GM21367 (cell line): ENCODE results near the gene MRC1.
"Not testable (repeated sequence)": the region's sequence is repeated elsewhere in the genome, so short reads cannot be mapped to it uniquely, and the experiment has no call there.

Experiments used
- ATAC-seq: cut with Tn5 transposase; IDR thresholded peaks from one replicate; pipeline ENCODE4 v1.9.1; 2021; ENCODE audit not compliant: unreplicated experiment

The MRC1 gene

DNA sequence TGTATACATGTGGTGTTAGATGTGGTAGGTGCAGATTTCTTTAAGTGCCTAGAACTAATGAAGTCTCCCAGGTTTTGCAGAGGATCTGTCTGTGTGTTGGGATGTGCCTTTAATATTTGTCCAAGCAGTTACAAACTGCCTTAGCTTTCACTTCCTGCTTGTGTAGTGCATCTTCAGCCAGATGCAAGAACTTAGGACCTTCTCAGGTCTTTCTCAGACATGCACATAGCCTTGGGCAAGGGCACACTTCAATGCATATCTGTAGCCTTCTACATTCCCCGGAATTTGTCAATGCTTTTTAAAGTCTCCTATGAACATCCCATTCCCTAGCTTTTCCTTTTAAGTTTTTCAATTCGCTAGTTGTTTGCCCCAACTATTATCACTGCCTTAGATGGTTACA lies 95.4 kb downstream of the MRC1 start:
- ATAC-seq: no peak

DNA sequence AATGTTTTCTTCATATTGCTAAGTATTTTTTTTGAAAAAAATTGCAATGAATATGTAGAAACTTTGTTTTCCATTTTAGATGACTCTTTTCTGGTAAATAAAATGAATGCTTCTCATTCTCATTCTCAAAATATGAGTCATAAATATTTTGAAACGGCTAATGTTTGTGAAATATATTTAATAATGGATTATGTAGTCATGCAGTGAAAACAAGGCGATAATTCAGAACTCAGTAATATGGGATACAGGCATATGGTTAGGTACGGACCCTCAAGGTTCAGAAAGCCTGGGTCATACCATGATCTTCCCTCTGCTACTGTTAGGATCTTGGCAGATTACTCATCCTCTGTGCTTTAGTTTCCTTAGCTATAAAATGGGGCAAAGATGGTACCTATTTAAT lies 96.3 kb downstream of the MRC1 start:
- no peak for ATAC-seq

DNA sequence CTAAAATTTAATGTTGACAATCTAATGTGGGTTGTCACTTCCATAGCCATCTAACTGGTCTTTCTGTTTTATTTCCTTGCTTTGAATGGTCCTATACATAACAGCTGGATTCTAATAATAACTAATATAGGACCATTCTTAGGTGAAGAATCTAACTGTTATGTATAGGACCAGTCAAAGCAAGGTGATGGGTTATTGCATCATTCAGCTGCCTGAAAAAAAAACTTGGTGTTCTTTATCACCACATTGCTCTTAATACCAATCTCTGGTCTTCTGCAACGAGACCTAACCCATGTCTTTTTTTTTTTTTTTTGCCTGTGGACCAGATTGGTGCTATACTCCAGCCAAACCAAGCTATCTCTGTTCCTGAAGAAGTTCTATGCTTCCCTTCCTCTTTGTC lies 96.9 kb downstream of the MRC1 start:
- no peak for ATAC-seq

DNA sequence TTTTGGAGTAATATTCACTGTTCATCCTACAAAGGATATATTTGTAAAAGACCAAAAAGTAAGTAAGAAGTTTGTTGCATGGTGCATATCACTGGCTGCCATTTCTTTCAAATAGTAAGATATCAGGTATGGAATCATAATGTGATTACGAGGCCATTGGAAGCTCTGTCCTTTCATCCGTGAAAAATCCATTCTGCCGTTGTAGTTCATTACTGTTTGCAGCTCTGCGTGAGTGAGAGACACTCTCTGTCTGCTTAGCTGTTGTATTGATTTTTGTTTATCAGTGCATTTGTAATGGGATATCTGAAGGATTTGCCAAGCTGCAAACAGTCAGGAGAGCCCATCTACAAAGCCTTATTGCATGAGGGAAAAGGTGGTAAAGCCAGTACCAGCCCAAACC lies 98.5 kb downstream of the MRC1 start:
- ATAC-seq: no peak

DNA sequence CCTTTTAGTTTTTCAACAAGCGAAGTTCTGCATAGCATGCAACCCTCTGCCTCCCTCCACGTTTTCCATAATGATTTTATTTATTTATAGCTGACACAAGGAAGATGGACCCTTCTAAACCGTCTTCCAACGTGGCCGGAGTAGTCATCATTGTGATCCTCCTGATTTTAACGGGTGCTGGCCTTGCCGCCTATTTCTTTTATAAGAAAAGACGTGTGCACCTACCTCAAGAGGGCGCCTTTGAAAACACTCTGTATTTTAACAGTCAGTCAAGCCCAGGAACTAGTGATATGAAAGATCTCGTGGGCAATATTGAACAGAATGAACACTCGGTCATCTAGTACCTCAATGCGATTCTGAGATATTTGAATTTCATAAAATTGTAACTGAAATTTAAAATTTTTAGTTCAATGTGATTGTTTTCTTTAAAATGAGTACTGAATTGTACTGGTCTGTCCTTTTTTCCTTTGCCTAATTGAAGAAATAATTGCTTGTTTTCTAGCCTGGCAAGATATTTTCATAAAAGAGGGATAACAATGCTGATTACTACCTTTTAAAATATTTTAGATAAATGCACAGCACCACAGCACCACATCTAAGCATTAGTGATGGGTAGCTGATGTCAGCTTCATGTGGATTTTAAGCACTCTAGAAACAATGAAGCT lies 101.1 kb downstream of the MRC1 start:
- peak; percentile 77 for ATAC-seq

DNA sequence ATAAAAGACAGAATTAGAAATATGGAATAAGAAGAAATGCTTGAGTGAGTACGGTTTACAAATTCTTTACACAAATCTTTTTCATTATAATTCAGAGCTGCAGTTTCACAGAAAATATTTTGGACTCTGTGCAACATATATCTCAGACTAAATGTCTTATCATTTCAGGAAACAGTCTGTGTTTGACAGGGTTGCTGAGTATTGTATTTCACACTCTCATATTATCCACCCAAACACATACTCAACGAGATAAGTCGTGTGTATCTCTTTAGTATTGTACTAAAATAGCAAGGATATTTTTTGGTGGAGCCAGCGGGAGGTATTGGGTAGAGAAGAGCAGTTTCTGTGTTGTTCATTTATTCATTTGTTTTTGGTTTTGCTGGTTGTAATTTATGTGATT lies 103.6 kb downstream of the MRC1 start:
- no peak for ATAC-seq

DNA sequence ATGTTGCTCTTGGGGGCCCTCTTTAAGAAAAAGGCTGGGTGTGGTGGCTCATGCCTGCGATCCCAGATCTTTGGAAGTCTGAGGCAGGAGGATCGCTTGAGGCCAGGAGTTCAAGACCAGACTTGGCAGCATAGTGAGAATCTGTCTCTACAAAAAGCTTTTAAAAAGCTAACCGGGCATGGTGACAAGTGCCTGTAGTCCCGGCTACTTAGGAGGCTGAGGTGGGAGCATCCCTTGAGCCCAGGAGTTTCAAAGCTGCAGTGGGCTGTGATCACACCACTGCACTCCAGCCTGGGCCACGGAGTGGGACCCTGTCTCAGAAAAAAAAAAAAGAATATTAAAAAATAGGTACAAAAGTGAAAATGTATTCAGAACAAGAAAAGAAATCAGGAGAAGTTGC lies 104.5 kb downstream of the MRC1 start:
- no peak for ATAC-seq

DNA sequence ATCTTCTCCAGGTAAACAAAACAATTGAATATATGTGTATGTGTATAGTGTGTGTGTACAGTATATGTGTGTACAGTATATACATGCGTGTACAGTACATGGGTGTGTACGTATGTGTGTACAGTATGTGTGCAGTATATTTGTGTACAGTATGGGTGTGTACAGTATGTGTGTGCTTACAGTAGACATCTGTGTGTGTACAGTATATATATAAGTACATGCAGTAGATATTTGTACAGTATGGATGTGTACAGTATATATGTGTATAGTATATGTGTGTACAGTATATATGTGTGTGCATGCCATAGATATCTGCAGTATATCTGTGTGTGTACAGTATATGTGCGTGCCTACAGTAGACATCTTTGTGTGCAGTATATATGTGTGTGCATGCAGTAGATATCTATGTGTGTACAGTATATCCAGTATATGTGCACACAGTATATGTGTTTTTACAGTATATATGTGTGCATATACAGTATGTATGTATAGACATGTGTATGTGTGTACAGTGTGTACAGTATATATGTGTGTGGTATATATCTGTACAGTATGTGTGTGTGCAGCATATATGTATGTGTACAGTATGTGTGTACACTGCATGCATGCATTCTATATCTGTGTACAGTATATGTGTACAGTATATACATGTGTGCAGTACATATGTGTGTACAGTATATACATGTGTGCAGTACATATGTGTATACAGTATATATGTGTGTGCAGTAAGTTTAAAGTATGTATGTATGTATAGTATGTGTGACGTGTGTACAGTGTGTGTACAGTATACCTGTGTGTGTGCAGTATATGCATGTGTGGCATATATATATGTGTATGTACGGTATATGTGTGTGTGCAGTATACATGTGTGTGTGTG lies 105.3 kb downstream of the MRC1 start:
- ATAC-seq: no peak

DNA sequence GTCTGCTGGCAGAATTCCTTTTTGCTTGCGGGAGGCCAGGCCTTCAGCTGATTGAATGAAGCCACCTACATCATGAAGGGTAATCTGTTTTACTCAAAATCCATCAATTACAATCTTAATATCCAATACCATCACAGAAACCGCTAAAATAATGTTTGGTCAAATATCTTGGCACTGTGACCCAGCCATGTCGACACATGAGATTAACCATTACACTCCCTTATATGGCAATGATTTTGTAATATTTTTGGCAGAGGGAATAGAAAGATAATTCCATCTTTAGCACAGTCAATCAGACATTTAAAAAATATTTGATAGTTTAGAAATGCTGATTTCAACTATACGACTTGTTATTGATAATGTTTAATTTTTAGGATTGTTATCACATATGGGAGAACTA lies 106.0 kb downstream of the MRC1 start:
- no peak for ATAC-seq

DNA sequence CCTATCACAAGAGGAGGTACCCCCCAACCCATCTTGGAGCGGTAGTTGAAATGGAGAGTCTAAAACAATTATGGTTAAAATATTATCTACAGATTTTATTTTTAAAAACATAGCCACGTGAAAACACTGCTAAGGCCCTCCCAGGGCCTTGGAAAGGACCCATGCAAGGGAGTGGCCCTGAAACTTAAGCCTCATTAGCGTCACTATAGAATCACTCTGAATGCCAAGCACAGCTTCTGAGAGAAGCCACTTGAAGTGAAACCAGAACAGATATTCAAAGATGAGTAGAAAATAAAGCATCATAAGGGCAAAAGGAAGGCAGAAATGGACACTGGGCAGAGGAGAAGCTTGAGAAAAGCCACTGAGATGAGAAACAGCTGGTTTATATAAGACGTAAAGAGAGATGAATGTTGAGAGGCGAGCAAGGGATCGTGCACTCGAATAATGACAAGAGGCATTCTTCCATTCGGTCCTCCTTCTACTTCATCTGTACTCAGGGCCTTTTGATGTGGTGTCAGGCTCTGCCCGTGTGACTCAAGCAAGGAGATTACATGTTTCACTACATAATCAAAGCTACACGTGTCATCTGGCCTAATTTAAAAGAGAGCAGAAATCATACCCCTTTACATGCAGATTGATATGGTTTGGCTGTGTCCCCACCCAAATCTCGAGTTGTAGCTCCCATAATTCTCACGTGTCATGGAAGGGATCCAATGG lies 109.2 kb downstream of the MRC1 start:
- no peak for ATAC-seq

DNA sequence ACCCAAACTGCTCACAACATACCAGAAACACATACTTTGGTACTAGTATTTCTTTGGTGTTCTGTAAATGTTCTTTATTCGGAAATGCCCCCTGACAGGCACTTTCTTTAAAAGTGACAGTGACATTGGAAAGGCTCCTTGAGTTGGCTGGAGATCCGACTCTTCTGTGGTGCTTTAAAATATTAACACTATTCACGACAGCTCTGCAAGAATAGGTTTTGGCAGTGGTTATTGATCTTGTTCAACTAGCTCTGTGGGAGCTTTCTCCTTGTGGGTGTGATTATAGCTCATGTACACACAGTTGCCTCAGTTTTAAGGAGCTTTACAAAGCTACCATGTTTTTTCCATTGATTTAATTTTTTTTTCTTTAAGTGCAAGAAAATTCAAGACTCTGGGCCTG lies 112.2 kb downstream of the MRC1 start:
- ATAC-seq: no peak

DNA sequence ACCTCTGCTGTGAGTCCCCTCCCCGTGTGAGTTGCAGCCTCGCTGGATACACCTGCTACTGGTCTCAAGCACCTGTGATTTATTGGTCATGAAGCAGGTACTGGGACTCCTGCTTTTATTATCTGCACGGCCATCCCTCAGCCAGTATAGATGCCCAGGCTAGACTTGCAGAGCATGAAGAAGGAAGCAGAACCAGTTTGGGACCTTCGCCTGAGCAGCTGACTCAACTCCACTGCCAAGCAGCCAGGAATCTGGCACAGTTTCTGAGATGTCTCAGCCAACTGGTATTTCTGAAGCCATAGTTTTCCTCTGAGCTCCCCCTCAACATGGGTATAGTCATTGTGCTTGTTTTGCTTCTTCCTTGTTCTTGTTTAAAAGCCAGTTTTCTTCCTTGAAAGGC lies 114.6 kb downstream of the MRC1 start:
- ATAC-seq: no peak

DNA sequence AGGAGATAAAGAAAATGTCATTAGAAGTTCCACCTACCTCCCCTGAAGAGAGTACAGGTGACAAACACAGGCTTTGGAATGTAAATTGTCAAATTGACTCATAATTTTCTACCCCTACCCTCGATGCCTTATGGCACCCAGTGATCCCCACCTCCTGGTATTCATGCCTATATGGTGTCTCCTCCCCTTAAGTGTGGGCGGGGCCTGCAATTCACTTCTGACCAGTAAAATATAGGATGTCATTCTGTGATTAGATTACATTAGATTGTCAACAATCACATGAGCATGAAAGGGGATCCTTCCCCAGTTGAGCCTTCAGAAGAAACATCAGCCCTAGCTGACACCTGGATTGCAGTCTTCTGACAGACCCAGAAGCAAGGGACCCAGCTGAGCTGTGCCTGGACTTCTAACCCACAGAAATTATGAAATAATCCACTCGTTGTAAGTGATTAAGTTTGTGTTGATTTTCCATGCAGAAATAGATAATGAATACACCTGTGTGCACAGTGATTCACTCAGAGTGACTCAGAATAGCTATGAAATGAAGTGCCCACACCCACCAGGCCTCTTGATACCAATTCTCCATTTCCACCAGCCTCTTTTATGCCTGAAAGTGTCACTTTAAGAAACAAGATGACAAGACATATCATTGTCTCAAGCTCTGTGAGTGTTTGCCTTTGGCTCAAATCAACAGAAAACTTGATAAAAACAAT lies 134.0 kb downstream of the MRC1 start:
- no peak for ATAC-seq

DNA sequence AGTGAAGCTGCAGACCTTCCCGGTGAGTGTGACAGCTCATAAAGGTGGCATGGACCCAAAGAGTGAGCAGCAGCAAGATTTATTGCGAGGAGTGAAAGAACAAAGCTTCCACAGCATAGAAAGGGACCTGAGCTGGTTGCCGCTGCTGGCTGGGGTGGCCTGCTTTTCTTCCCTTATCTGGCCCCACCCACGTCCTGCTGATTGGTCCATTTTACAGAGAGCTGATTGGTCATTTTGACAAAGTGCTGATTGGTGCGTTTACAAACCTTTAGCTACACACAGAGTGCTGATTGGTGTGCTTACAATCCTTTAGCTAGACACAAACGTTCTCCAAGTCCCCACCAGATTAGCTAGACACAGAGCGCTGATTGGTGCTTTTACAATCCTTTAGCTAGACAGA lies 141.1 kb downstream of the MRC1 start:
- not testable (repeated sequence) for ATAC-seq

DNA sequence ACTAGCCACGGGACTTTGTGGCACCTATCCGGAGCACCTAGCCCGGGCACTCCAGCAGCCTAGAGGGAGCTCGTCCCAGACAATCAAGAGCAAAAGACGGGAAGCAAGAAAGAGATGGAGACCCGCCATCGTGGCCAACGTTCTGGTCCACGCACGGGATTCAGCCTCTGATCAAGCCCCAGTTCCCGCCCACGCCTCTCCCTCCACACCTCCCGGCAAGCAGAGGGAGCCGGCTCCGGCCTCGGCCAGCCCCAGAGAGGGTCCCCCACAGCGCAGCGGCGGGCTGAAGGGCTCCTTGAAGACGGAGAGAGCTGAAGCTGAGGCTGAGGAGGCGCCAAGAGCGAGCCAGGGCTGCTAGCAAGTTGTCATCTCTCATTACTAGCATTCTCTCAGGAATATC lies 141.6 kb downstream of the MRC1 start:
- no peak for ATAC-seq

DNA sequence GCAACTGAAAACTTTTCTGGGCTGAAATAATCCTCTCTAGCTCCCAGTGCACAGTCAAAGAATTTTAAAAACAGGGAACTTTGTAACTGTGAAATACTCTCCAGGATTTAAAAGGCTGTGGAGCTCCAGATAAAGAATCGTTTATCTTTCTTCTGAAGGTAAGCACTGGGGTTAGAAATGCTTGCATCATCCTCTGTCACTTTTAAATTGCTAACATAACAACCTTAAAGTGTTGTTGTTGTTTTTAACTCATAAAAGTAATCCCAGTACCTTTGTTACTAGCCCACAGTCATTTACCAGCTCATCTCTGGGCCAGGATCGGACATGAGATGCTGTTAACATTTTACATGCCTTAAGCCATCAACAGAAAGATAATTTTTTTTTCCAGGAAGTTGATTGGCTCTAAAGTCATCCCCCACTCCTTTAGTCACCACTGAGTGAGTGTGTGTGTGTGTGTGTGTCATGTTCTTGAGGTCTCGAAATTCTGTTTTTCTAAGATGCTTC lies 142.8 kb downstream of the MRC1 start, which contains the start of gene SLC39A12:
TSS of gene SLC39A12 (plus strand) at position 51 of the 504 bp plus-strand sequence. CDS start 1,359 bp downstream, outside the sequence.
- no peak for ATAC-seq

DNA sequence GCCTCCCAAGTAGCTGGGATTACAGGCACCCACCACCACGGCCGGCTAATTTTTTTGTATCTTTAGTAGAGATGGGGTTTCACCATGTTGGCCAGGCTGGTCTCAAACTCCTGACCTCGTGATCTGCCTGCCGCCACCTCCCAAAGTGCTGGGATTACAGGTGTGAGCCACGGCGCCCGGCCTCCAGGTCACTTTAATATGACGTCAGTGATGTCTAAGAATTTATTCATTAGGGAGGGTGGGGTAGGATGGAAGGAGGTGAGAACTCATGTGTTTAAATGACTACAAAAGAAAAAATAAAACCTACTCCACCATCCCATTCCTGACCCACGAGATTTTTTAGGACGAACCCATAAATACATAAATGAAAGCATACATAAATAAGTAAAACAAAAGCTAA lies 145.2 kb downstream of the MRC1 start:
- ATAC-seq: not testable (repeated sequence)

DNA sequence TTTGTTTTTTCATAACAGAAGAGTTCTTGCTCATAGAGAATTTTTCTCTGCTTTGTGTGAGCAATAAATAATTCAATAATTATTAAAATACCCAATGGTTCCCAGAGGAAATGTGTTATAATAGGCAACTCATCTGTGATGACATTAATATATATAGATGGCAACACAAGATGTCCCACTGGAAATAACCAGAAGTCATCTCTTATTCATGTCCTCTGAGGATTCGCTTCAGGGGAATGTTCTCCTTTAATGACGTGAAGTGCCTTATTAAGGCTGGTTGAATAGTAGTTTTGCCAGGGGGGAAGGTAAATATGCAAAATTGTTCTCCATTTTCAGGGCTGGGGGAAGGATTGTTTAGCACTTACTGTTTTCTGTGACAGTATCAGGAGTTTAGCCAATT lies 145.7 kb downstream of the MRC1 start:
- ATAC-seq: no peak

DNA sequence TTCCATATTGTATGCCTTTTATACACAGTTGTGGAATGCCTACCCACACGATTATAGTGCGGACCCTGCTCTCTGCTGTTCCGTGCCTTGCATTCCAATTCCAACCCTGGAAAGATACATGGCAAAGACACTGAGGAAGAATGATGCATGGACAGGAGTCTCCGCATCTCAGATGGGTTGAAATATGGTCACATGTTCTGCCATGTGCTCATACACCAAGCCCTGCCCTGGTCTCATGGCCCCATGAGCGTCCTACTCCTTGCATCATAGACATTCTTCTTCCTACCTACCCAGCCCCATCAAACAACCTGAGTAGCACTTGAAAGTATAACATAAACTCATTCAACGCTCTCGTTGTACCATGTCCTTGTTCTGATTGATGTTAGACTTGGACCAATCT lies 148.9 kb downstream of the MRC1 start:
- no peak for ATAC-seq

DNA sequence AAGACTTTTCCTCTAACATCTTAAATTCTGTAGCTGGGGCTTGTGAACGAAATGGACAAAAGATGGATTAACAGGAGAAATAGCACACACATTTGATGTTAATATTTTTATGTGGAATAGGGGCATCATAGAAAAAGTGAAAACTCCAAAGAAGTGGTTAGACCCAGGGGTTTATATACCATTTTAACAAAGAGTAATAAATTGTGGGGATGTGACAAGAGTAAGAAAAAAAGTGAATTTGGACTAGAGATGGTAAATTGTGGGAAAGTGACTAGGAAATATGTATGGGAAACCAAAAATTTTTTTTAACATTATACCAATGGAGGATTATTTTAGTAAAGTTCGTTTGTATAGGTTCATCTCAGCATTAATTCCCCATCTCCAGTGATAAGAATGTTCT lies 150.7 kb downstream of the MRC1 start:
- ATAC-seq: no peak
